ENCODE data around the gene RYK.
"Not testable (repeated sequence)": the region's sequence is repeated elsewhere in the genome, so short reads cannot be mapped to it uniquely, and the experiment has no call there.

Gene RYK

GRCh38 chr3:134253475-134254226, 3.0 kb upstream of the RYK start:
- no peak for DNase-seq

GRCh38 chr3:134252766-134253165, 2.1 kb upstream of the RYK start:
- DNase-seq, result no peak

GRCh38 chr3:134251731-134252391, 1.2 kb upstream of the RYK start:
- no peak for DNase-seq

GRCh38 chr3:134249935-134250716, 533 bp downstream of the RYK start:
- peak; percentile 33 for DNase-seq

- no peak for DNase-seq
These were observed 1.3 kb downstream of the RYK start for GRCh38 chr3:134249296-134249841.

GRCh38 chr3:134244921-134245320, 5.7 kb downstream of the RYK start:
- DNase-seq, result no peak

- DNase-seq, result no peak
These were observed 7.7 kb downstream of the RYK start for GRCh38 chr3:134242649-134243617.

GRCh38 chr3:134239538-134239937, 11.1 kb downstream of the RYK start:
- no peak for DNase-seq

- DNase-seq, result no peak
These were observed 13.1 kb downstream of the RYK start for GRCh38 chr3:134237454-134238145.

GRCh38 chr3:134236505-134237170, 14.0 kb downstream of the RYK start:
- no peak for DNase-seq

GRCh38 chr3:134235577-134236076, 15.0 kb downstream of the RYK start:
- no peak for DNase-seq

- no peak for DNase-seq
These were observed 17.7 kb downstream of the RYK start for GRCh38 chr3:134232951-134233350.

GRCh38 chr3:134232151-134232550, 18.5 kb downstream of the RYK start:
- no peak for DNase-seq

- DNase-seq, result no peak
These were observed 19.5 kb downstream of the RYK start for GRCh38 chr3:134231131-134231530.

- no peak for DNase-seq
These were observed 21.6 kb downstream of the RYK start for GRCh38 chr3:134229038-134229437.

GRCh38 chr3:134228479-134228878, 22.2 kb downstream of the RYK start:
- no peak for DNase-seq

- DNase-seq, result no peak
These were observed 22.6 kb downstream of the RYK start for GRCh38 chr3:134228035-134228434.

GRCh38 chr3:134224796-134225156, 25.9 kb downstream of the RYK start:
- not testable (repeated sequence) for DNase-seq

GRCh38 chr3:134222835-134223234, 27.8 kb downstream of the RYK start:
- no peak for DNase-seq

GRCh38 chr3:134216851-134217250, 33.8 kb downstream of the RYK start:
- no peak for DNase-seq

- DNase-seq, result no peak
These were observed 34.4 kb downstream of the RYK start for GRCh38 chr3:134216191-134216764.
